HEK293 (cell line): ENCODE results near the gene DDX47.

Source experiments
- CTCF ChIA-PET: fragments of 350-600 bp; formaldehyde crosslinking; extraction: SDS; loops from one replicate; lab custom pipeline; 2021; ENCODE audit warnings: antibody characterized with exemption; lab: Yijun Ruan, JAX
- POLR2A ChIA-PET: fragments of 300-600 bp; formaldehyde crosslinking; extraction: SDS; loops from one replicate; lab custom pipeline; 2020; ENCODE audit warnings: antibody characterized with exemption, inconsistent platforms; lab: Yijun Ruan, JAX
- H3K27ac ChIP-seq: fragments of 200-500 bp; sonication (Bioruptor generic); 2 replicates; pipeline ENCODE4 v1.5.1; 2014; ENCODE audit warnings: low read depth, low read length, control low read depth, inconsistent platforms; ENCODE audit errors: extremely low read depth
- H3K36me3 ChIP-seq, 2 experiments: fragments of 200-500 bp in 1 of 2; sonication (Bioruptor generic) in 1 of 2; 1 replicate in 1 of 2; 2 replicates in 1 of 2; pipeline ENCODE4 v1.5.1; 2014 to 2017; ENCODE audit warnings: inconsistent platforms in 2 of 2, low read length in 2 of 2; ENCODE audit not compliant: control insufficient read depth in 2 of 2, insufficient read depth in 1 of 2
- H3K4me1 ChIP-seq: fragments of 200-500 bp; sonication (Bioruptor generic); 2 replicates; pipeline ENCODE4 v1.5.1; 2014; ENCODE audit warnings: mild to moderate bottlenecking, low read length, inconsistent platforms; ENCODE audit not compliant: control insufficient read depth, insufficient read depth
- H3K4me3 ChIP-seq: 2 replicates; pipeline ENCODE4 v1.5.1; 2011; ENCODE audit warnings: low read depth, mild to moderate bottlenecking, control low read depth, low read length, moderate library complexity
- H3K9me3 ChIP-seq: fragments of 200-500 bp; sonication (Bioruptor generic); 2 replicates; pipeline ENCODE4 v1.5.1; 2014; ENCODE audit warnings: low read depth, low read length, inconsistent platforms; ENCODE audit not compliant: control insufficient read depth, insufficient read depth
- ATF2 ChIP-seq: fragments of 450-650 bp; formaldehyde crosslinking; IDR thresholded peaks from 2 replicates; pipeline ENCODE4 v1.5.1; 2016; ENCODE audit warnings: missing biosample characterization, missing genetic modification characterization, low read depth
- FEZF1 ChIP-seq: fragments of 450-650 bp; formaldehyde crosslinking; IDR thresholded peaks from 2 replicates; pipeline ENCODE4 v1.5.1; 2016; ENCODE audit warnings: missing biosample characterization, missing genetic modification characterization
- GLIS1 ChIP-seq: fragments of 450-650 bp; formaldehyde crosslinking; IDR thresholded peaks from 2 replicates; pipeline ENCODE4 v1.5.1; 2016; ENCODE audit warnings: missing biosample characterization, missing genetic modification characterization
- HOXA7 ChIP-seq: sonication (generic); formaldehyde crosslinking; IDR thresholded peaks from 2 replicates; pipeline ENCODE4 v1.8.1; 2022; ENCODE audit warnings: missing genetic modification reagents, borderline replicate concordance
- KLF8 ChIP-seq: fragments of 450-650 bp; formaldehyde crosslinking; IDR thresholded peaks from 2 replicates; pipeline ENCODE4 v1.5.1; 2016; ENCODE audit warnings: missing biosample characterization, missing genetic modification characterization
- OSR2 ChIP-seq: fragments of 450-650 bp; formaldehyde crosslinking; IDR thresholded peaks from 2 replicates; pipeline ENCODE4 v1.5.1; 2016; ENCODE audit warnings: missing biosample characterization, missing genetic modification characterization
- OVOL3 ChIP-seq: fragments of 450-650 bp; formaldehyde crosslinking; IDR thresholded peaks from 2 replicates; pipeline ENCODE4 v1.5.1; 2016; ENCODE audit warnings: missing biosample characterization, missing genetic modification characterization
- PRDM6 ChIP-seq: fragments of 450-650 bp; formaldehyde crosslinking; IDR thresholded peaks from 2 replicates; pipeline ENCODE4 v1.5.1; 2017; ENCODE audit warnings: missing biosample characterization, missing genetic modification characterization
- SP3 ChIP-seq: fragments of 450-650 bp; formaldehyde crosslinking; IDR thresholded peaks from 2 replicates; pipeline ENCODE4 v1.5.1; 2016; ENCODE audit warnings: missing biosample characterization, missing genetic modification characterization
- SP7 ChIP-seq: fragments of 450-650 bp; formaldehyde crosslinking; IDR thresholded peaks from 2 replicates; pipeline ENCODE4 v1.5.1; 2016; ENCODE audit warnings: missing biosample characterization, missing genetic modification characterization
- YY2 ChIP-seq: fragments of 450-650 bp; formaldehyde crosslinking; IDR thresholded peaks from 2 replicates; pipeline ENCODE4 v1.5.1; 2016; ENCODE audit warnings: missing biosample characterization, missing genetic modification characterization
- ZBTB17 ChIP-seq: fragments of 450-650 bp; formaldehyde crosslinking; IDR thresholded peaks from 2 replicates; pipeline ENCODE4 v1.5.1; 2016; ENCODE audit warnings: missing biosample characterization, missing genetic modification characterization
- ZBTB6 ChIP-seq: fragments of 450-650 bp; formaldehyde crosslinking; IDR thresholded peaks from 2 replicates; pipeline ENCODE4 v1.5.1; 2017; ENCODE audit warnings: missing biosample characterization, missing genetic modification characterization
- ZBTB8A ChIP-seq: fragments of 450-650 bp; formaldehyde crosslinking; IDR thresholded peaks from 2 replicates; pipeline ENCODE4 v1.5.1; 2016; ENCODE audit warnings: missing biosample characterization, missing genetic modification characterization
- ZEB2 ChIP-seq: fragments of 450-650 bp; formaldehyde crosslinking; IDR thresholded peaks from 2 replicates; pipeline ENCODE4 v1.5.1; 2016; ENCODE audit warnings: missing biosample characterization, missing genetic modification characterization
- ZFP37 ChIP-seq: fragments of 450-650 bp; formaldehyde crosslinking; IDR thresholded peaks from 2 replicates; pipeline ENCODE4 v1.5.1; 2016; ENCODE audit warnings: missing biosample characterization, missing genetic modification characterization
- ZFP41 ChIP-seq: fragments of 450-650 bp; formaldehyde crosslinking; IDR thresholded peaks from 2 replicates; pipeline ENCODE4 v1.5.1; 2016; ENCODE audit warnings: missing biosample characterization, missing genetic modification characterization, borderline replicate concordance
- ZNF114 ChIP-seq: fragments of 450-650 bp; formaldehyde crosslinking; IDR thresholded peaks from 2 replicates; pipeline ENCODE4 v1.5.0; 2017; ENCODE audit warnings: missing biosample characterization, missing genetic modification characterization
- ZNF121 ChIP-seq: fragments of 450-650 bp; formaldehyde crosslinking; IDR thresholded peaks from 2 replicates; pipeline ENCODE4 v1.5.1; 2016; ENCODE audit warnings: missing biosample characterization, missing genetic modification characterization
- ZNF132 ChIP-seq: fragments of 450-650 bp; formaldehyde crosslinking; IDR thresholded peaks from 2 replicates; pipeline ENCODE4 v1.5.1; 2017; ENCODE audit warnings: missing biosample characterization, missing genetic modification characterization, borderline replicate concordance
- ZNF148 ChIP-seq: fragments of 450-650 bp; formaldehyde crosslinking; IDR thresholded peaks from 2 replicates; pipeline ENCODE4 v1.5.0; 2017; ENCODE audit warnings: missing biosample characterization, missing genetic modification characterization, borderline replicate concordance
- ZNF239 ChIP-seq: fragments of 450-650 bp; formaldehyde crosslinking; IDR thresholded peaks from 2 replicates; pipeline ENCODE4 v1.5.1; 2016; ENCODE audit warnings: missing biosample characterization, missing genetic modification characterization
- ZNF302 ChIP-seq: fragments of 450-650 bp; formaldehyde crosslinking; IDR thresholded peaks from 2 replicates; pipeline ENCODE4 v1.5.1; 2016; ENCODE audit warnings: missing biosample characterization, missing genetic modification characterization, low read depth
- ZNF341 ChIP-seq: fragments of 450-650 bp; formaldehyde crosslinking; IDR thresholded peaks from 2 replicates; pipeline ENCODE4; 2016; ENCODE audit warnings: low read depth, missing biosample characterization, missing genetic modification characterization
- ZNF350 ChIP-seq: fragments of 450-650 bp; formaldehyde crosslinking; IDR thresholded peaks from 2 replicates; pipeline ENCODE4 v1.5.0; 2017; ENCODE audit warnings: missing biosample characterization, mild to moderate bottlenecking, missing genetic modification characterization
- ZNF488 ChIP-seq: fragments of 450-650 bp; formaldehyde crosslinking; IDR thresholded peaks from 2 replicates; pipeline ENCODE4 v1.5.1; 2016; ENCODE audit warnings: missing biosample characterization, missing genetic modification characterization
- ZNF600 ChIP-seq: fragments of 450-650 bp; formaldehyde crosslinking; IDR thresholded peaks from 2 replicates; pipeline ENCODE4 v1.5.1; 2016; ENCODE audit warnings: missing biosample characterization, missing genetic modification characterization
- ZNF768 ChIP-seq: fragments of 450-650 bp; formaldehyde crosslinking; IDR thresholded peaks from 2 replicates; pipeline ENCODE4 v1.5.1; 2018; ENCODE audit warnings: missing biosample characterization, mild to moderate bottlenecking, missing genetic modification characterization
- ZNF785 ChIP-seq: fragments of 450-650 bp; formaldehyde crosslinking; IDR thresholded peaks from 2 replicates; pipeline ENCODE4 v1.5.1; 2016; ENCODE audit warnings: missing biosample characterization, missing genetic modification characterization
- ZNF830 ChIP-seq: fragments of 450-650 bp; IDR thresholded peaks from 2 replicates; pipeline ENCODE4 v1.5.0; 2018; ENCODE audit warnings: missing biosample characterization, missing genetic modification characterization, low read depth, mild to moderate bottlenecking, moderate library complexity
- ZNF843 ChIP-seq: fragments of 450-650 bp; formaldehyde crosslinking; IDR thresholded peaks from 2 replicates; pipeline ENCODE4 v1.5.1; 2016; ENCODE audit warnings: missing biosample characterization, missing genetic modification characterization
- ZSCAN30 ChIP-seq: fragments of 450-650 bp; IDR thresholded peaks from 2 replicates; pipeline ENCODE4 v1.5.1; 2018; ENCODE audit warnings: missing biosample characterization, mild to moderate bottlenecking, missing genetic modification characterization, moderate library complexity

The DDX47 gene

GRCh38 chr12:12776261-12776660 lies 36.9 kb upstream of the DDX47 start (continued):
- TF ChIP-seq ZNF148 (tag by site-specific recombination) (no peak), ZBTB17 (tag by site-specific recombination) (peak; percentile 66), ZNF600 (tag by site-specific recombination) (no peak), ZNF114 (tag by site-specific recombination) (no peak), ZNF341 (tag by site-specific recombination) (no peak), ZBTB8A (tag by site-specific recombination) (peak; percentile 31; the same call in 1 of the 2 replicates), ZNF843 (tag by site-specific recombination) (no peak), ZNF121 (tag by site-specific recombination) (no peak), ZNF785 (tag by site-specific recombination) (no peak), PRDM6 (0 out of 2 replicates have a peak, but pooled peaks have one; percentile 40), OVOL3 (tag by site-specific recombination) (no peak), ZEB2 (tag by site-specific recombination) (peak; percentile 55), FEZF1 (tag by site-specific recombination) (peak; percentile 62), ZSCAN30 (tag by site-specific recombination) (peak; percentile 70; the same call in 1 of the 2 replicates), ZNF302 (tag by site-specific recombination) (no peak), OSR2 (peak; percentile 65), HOXA7 (no peak), GLIS1 (peak; percentile 40), KLF8 (tag by site-specific recombination) (0 out of 2 replicates have a peak, but pooled peaks have one; percentile 34), ZFP37 (no peak), ZFP41 (tag by site-specific recombination) (no peak), ZNF768 (tag by site-specific recombination) (no peak), SP7 (tag by site-specific recombination) (peak; percentile 67), ZNF132 (tag by site-specific recombination) (no peak), ZNF830 (no peak)

GRCh38 chr12:12777092-12777491 lies 36.1 kb upstream of the DDX47 start:
- no peaks in the 10 kb centered on the region for H3K9me3 ChIP-seq
- ChIA-PET POLR2A (no interaction called here), CTCF (no interaction called here)
- H3K36me3 ChIP-seq = no peaks in the 10 kb centered on the region
- H3K4me1 ChIP-seq = peaks cover 31% of the 10 kb centered on the region
- no peak overlapping the region for H3K4me3 ChIP-seq
- H3K27ac ChIP-seq = no peak overlapping the region
- TF ChIP-seq OSR2 (no peak), ZNF350 (no peak), ZNF121 (tag by site-specific recombination) (no peak), ZNF488 (tag by site-specific recombination) (no peak), ZNF600 (tag by site-specific recombination) (no peak), ZBTB6 (tag by site-specific recombination) (no peak), ZNF239 (no peak), ATF2 (tag by site-specific recombination) (no peak), YY2 (tag by site-specific recombination) (no peak), SP3 (tag by site-specific recombination) (no peak)
